GM19438 (cell line): ENCODE measurements around the gene ST6GALNAC1.

Source experiments
- ATAC-seq: cut with Tn5 transposase; IDR thresholded peaks from one replicate; pipeline ENCODE4 v1.9.1; 2021; ENCODE audit warnings: low read depth; ENCODE audit not compliant: unreplicated experiment

The ST6GALNAC1 gene

DNA sequence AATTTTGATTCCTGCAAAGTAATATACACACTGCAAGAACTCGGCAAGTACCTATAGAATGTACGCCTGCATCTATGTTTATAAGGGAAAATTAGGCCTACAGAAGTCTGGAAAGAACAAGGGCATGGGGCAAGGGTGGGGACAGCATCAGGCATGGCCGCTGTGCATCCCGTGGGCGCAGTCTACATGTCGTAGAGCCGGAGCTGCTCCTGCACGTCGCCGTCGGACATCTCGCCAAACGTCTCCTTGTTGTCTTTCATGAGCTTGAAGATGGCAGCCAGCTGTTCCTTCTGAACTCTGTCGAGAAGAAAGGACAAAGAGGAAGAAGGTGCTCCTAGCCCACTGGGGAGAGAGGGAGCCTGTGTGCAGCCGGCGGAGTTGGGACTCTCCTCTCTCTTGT lies 33.8 kb upstream of the ST6GALNAC1 start:
- no peak for ATAC-seq

DNA sequence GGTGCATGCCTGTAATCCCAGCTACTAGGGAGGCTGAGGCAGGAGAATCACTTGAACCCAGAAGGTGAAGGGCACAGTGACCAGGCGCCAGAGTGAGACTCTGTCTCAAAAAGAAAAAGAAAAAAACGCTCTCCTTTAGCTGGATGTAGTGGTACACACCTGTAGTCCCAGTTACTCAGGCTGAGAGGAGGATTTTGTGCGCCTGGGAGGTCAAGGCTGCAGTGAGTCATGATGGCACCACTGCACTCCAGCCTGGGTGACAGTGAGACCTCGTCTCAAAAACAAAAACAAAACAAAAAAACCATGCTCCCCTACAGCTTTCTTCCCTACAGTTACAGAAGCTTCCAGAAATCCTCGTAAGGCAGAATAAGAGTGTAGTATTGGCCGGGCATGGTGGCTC lies 33.1 kb upstream of the ST6GALNAC1 start:
- no peak for ATAC-seq

DNA sequence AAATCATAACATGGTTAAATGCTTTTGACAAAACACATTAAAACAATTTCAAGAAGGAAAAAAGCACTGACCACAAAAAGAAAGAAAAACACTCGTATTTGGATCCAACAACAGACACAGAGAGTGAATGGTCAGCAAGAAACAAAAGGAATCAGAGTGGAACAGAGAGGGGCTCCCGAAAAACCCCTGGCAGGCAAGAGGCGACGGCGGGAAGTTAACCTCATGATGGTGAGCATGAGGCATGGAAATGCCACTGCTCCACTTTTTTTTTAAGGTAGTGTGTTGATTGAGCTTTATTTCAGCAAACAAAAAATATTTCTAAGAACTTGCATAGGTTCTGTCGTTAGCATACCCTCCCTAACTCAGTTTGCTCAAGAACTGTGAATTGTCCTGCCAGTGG lies 32.1 kb upstream of the ST6GALNAC1 start:
- no peak for ATAC-seq

DNA sequence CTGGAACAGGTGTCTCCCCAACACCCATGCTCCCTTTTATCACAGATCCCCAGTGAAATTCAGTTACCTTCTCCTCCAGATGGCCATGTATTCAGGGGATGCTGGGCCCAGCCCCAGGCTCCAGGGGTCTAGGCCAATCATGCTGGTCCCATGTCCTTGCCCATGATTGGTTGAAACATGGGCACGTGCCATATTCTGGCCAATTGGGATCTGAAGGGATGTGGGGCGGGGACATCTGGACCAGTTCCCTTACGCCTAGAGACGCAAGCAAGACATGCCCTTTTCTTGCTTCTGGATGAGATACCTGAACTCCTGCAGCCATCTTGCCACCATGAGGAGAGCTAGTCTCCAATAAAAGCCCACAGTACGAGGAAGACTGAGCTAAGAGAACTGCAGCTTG lies 31.0 kb upstream of the ST6GALNAC1 start:
- ATAC-seq, result no peak

DNA sequence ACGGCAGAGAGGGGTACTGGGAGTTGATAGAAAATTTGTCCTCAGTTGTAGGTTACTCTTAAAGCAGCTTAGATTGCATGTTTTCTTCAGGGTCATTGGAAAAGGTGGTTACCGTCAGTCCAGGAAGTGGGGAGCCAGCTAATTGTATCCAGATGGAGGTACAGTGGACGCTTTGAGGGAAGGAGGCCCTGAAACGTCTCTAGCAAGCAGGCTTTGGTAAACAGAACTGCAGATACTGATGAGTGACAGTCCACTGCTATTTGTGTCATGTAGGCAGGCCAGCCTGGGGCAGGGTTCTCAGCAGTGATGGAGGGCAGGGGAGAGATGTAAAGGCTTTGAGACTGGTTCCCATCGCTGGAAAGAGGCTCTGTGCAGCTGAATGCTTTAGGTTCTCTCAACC lies 30.2 kb upstream of the ST6GALNAC1 start:
- ATAC-seq, result no peak

DNA sequence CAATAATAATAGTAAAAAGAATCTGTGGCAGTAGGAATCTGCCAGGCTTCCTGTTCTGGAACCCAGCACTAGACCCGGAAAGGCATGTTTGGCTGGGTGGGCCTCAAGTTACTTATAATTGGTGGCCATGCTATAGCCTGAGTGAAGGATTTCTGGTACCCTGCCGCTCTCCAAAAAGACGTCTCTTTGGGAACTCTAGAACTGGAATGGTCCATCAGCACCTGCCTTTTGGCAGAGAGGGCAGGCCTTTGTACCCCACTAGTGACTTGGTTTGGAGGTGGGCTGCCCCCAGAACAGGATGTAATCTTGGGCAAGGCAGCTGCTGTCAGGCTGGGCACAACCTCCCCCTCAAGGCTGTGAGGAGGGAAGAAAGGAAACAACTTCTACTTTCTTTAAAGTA lies 29.3 kb upstream of the ST6GALNAC1 start:
- ATAC-seq, result no peak

DNA sequence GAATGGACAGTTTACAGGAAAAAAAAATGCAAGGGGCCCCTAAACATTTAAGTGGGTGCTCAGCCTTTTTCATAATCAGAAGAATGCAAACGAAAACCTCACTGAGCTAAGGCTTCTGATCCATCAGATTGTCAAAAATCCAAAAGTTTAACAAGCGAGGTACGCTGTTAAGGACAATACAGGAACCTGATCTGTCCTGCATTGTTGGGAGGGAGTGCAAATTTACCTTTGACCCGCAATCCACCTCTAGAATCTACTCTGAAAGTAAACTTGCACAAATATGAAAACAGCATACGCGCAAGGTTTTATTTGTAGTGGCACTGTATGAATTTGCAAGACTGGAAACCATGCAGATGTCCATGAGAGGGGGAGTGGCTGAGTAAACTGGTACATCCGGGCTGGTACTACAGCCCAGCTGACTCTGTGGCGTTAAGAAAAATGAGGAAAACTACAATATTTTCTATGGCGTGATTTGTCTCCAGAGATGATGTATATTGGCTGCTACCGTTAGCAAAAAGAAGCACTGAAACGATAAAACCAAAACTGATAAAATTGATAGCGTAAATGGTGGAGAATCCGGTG lies 28.8 kb upstream of the ST6GALNAC1 start:
- no peak for ATAC-seq

DNA sequence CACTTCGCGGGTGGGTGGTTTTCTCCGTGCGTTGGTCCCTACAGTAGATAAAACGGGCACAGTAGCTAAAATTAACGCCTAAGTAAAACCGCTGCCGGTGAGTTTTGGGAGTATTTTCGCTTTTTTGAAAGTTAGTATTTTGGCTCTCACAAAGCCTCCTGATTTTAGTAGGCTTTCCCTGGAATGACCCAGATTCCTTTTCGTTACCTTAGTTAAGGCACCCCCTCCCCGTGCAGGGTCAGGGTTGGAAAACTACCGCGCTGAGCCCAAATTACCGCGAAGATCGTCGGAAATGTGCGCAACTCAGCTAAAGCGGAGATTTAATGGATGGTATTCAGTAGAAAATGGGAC lies 28.3 kb upstream of the ST6GALNAC1 start:
- peak; percentile 18 for ATAC-seq

DNA sequence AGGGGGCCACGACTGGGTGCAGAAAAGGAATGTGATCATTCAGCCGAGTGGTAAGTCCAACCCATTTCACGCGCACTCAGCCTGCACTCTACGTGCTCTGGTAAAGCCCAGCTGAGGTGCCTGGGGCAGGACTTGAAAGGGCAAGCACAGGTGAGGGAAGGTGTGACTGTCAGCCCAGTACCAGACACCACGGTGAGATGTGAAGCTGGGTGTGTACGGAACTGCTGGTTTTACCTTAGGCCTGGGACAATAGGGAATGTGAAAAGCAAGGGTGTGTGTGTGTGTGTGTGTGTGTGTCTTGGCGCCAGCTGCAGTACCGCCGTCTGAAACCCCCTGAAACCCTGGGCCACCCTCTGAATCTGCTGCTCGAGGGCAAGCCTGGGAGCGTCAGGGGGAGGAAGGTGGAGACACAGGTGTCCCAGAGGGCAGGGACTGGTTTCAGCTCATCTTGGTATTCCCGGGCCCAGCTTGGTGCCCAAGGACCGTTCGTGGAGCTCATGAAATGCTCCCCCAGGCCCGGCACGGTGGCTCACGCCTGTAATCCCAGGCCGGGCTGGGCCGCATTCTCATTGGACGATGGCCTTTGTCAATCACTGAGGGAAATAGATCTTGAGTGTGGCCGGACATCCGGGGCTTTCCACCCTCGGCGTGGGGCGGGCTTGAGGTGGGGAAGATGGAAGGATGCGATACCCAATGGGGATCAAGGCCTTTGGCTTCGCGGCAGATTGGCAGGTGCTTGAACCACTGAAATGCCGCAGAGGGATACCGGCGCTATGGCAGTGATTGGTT lies 27.8 kb upstream of the ST6GALNAC1 start:
- peak; percentile 98 for ATAC-seq

DNA sequence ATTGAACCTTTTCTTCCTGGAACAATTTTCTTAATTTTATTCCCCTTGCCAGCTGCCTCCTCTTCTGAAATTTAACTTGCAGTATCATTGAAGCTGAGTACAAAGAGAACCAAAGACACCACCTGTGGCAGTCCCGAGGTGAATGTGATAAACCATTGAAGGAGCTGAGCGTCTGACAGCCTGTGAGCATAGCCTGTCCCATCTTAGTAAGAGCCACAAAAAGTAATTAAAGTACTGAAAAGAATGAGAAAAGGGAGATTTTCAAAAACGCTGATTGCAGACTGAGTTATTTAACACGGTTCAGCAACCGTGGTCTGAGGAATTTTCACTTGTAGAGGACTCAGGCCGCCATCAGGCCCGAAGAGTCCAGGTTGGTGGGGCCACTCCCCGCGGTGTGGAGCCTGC lies 27.2 kb upstream of the ST6GALNAC1 start:
- no peak for ATAC-seq

DNA sequence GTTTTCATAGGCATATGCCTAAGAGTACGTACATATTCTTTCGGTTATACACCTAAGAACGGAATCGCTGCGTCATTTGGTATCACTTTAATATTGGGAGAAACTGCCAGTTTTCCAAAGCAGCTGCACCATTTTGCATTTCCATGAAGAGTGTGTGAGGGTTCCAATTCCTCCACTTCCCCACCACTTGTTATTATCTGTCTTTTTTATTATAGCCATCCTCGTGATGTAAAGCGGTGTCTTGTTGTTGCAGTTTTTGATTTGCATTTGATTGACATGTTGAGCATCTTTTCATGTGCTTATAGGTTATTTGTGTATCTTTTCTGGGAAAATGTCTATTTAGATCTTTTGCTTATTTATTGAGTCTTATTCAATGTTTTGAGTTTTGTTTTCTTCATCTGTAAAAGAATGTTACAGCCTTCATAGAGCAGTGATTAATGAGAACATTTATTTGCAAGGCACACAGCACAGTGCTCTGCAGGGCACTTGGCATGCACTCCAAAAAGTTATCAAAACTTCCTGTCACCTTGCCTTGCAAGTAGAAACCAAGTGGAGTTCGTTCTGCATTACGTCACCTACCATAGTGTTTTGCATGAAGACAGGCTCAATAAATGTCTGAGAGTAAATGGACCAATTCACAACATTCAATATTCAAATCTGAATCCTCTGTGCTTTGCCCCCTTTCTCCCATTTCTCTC lies 26.6 kb upstream of the ST6GALNAC1 start:
- ATAC-seq, result no peak

DNA sequence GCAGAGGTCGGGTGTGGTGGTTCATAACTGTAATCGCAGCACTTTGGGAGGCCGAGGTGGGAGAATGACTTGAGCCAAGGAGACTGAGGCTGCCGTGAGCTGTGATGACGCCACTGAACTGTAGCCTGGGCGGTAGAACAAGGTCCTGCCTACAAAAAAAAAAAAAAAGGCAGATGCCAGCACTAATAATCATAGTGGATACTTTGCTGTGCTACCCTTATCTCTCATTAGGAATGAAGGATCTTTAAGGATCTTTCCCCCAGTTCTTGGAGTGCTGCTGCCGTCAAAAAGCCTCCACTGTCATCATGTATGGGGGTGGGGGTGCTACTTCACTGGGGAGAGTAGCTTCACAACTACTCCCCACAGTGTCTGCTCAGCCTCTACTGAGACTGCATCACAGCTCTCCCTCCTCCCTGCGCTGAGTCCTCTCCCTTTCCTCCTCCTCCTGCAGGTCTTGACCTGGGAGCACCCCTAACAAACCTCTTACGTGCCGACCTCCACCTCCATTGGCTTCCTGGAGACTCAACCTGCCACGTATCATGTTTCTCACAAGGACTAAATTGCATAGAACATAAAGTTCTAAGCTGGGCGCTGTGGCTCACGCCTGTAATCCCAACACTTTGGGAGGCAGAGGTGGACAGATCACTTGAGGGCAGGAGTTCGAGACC lies 24.4 kb upstream of the ST6GALNAC1 start:
- no peak for ATAC-seq

DNA sequence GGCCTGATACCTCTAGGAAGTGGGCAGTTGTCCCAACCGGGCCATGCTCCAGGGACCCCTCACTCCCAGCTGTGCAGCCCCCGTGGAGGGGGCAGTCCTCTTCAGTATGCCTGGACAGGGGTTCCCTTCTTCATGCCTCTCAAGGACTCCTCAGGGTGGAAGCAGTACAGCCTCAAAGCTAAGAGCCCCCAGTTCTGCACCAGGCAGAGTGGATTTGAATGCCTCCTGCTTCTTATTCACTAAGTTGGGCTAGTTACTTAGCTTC lies 23.9 kb upstream of the ST6GALNAC1 start:
- no peak for ATAC-seq

DNA sequence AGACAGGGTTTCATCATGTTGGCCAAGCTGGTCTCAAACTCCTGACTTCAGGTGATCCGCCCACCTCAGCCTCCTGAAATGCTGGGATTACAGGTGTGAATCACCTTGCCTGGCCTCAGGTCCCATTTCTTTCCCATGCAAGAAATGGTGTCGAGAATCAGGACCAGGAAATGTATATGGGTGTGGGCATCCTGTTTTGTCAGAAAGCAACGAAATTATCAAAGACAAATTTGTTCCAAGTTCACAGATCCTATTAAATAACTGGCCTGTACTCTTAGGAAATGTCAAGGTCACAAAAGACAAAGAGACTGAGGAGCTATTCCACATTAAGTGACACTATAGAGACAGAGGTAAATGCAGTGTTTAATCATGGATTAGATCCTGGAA lies 17.1 kb upstream of the ST6GALNAC1 start:
- no peak for ATAC-seq

DNA sequence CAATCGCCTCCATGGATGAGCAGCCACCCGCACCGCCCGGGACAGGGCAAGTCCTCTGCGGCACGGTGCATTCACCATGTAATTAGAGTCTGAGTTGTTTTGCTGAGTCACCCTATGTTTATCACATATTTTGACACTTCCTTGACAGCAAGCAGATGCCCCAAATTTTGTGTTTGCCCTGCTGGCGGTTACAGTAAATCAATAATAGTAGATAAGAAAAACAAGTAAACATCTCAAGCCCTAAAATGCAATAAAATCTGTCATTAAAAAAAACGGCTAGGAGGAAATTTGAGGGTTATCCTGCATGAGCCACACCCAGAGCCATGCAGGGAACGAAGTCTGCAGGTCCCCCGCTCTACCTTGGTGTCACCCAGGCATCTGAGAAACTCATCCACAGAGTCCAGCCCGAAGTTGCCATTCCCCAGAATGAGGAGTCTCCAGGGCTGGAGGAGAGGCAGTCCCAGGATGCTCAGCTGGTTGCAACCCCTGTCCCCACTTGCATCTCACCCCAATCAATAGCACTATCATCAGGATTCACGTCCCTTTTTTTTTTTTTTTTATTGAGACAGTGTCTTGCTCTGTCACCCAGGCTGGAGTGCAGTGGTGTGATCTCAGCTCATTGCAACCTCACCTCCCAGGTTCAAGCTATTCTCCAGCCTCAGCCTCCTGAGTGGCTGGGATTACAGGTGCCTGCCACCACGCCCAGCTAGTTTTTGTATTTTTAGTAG lies 16.5 kb upstream of the ST6GALNAC1 start:
- ATAC-seq, result no peak

DNA sequence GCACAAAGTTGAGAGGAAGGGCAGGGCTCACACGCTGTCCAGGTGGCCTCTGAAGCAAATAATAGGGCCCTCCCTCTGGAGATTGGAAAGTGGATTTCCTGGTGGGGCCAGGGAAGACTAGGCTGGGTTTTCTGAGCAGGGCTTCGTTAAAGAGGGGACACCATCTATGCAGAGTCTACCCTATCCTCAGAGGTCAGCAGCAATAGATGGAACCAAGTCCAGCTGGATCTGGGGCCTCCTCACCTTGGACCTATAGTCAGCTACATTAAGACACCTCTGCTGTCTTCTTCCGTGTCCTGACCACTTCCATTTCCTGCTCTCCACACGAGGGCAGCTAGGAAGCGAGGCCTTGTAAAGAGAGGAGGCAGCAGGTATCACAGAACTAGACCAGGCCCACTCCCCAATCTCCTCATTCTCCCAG lies 14.7 kb upstream of the ST6GALNAC1 start:
- ATAC-seq, result no peak

DNA sequence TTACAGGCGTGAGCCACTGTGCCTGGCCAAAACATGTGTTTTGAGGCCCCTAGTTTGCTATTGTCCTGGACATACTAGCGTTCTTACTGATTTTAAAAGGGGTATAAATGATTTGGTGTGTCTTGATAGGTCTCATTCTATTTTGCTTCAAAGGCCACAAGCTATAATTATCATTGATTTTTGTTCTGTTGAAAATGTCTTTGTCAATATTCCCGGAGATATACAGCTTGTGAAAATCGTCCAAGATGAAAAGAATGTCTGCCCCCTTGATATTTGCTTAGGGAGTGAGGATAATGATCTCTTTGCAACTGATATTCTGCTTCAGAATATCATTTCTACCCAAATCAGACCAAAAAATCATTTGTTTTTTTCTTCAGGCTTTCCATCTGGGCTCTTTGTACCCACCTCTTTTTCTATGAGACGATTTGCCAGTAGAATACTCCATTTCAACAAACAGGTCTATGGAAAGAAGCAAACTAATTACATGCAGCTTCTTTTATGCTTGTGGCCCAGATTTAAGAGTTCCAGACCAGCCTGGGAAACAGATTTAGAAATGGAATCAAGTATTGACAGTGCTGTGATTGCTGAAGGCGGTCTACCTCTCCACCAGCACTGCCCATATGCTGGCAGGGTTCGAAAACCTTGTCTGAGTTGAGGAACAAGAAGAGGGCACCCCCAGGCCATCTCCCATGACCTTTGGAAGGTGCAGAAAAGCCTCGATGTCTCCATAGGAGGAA lies 14.1 kb upstream of the ST6GALNAC1 start:
- ATAC-seq, result no peak

DNA sequence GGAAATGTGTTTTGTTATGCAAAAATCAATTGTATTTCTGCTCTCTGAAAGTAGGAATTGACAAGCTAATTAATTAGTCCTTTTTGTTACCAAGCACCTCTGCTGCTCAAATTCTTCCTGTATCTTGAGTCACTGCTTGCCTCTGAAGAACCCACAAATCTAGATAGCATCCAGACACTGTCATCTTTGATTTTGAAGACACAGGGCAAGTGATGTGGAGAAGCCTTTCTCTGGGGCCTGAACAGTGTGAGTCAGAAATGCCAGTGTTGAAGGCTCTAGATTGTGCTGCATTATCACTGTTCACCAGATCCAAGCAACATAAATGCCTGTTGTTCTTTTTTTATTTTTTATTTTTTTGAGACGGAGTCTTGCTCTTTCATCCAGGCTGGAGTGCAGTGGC lies 10.9 kb upstream of the ST6GALNAC1 start:
- no peak for ATAC-seq

DNA sequence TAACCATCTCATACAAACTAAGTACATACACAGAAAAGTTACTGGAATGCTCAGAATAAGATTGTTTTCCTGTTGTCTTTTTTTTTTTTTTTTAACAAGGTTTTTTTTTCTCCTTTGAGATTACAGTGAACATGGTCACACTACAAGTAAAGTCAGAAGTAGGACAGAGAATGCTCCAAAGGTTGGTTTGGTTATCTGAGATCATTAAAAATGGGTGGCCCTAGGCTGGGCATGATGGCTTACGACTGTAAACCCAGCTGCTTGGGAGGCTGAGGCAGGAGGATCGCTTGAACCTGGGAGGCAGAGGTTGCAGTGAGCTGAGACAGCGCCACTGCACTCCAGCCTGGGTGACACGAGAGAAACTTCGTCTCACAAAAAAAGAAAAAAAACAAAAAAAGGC lies 6.9 kb upstream of the ST6GALNAC1 start:
- no peak for ATAC-seq

DNA sequence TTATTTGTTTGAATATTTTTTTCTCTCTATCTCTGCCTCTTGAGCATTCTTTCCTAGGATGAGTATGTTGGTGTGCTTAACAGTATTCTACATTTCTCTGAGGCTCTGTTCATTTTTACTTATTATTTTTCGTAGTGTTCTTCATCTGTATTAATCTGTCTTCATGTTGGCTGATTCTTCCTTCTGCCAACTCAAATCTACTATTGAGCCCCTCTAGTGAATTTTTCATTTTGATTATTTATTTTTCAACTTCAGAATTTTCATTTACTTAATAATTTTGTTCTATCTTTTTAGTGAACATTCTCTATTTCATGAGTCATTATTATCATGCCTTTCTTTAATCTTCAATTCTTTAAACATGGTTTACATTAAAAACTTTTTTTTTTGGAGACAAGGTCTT lies 3.2 kb upstream of the ST6GALNAC1 start:
- ATAC-seq, result no peak
